NT2/D1 (cell line): ENCODE results near the gene KRTAP12-1.

Source experiments
- SUZ12 ChIP-seq: IDR thresholded peaks from 2 replicates; pipeline ENCODE4 v1.6.1; 2011; ENCODE audit not compliant: insufficient read length, insufficient read depth; ENCODE audit errors: extremely low read depth
- YY1 ChIP-seq: IDR thresholded peaks from 2 replicates; pipeline ENCODE4 v1.6.1; 2011; ENCODE audit not compliant: insufficient read length, insufficient read depth
- ZNF274 ChIP-seq: IDR thresholded peaks from 2 replicates; pipeline ENCODE4 v1.6.1; 2011; ENCODE audit warnings: mild to moderate bottlenecking, low read depth, low read length

GRCh38 chr21:44649521-44650100 lies 32.4 kb downstream of the KRTAP12-1 start:
- TF ChIP-seq SUZ12 = no peak
- no peak for TF ChIP-seq YY1
- TF ChIP-seq ZNF274 = no peak
